Measurements from ENCODE around the gene HSPE1.

GRCh38 chr2:197497326-197497725 is 2.9 kb upstream of the HSPE1 start:
- no peak for TF ChIP-seq CTCF (IDR thresholded peaks at IDR 0.05; ENCODE audit: low read depth, low read length)
- no peak for TF ChIP-seq EZH2phosphoT487 (IDR thresholded peaks at IDR 0.05; ENCODE audit: low read depth)

Data from OCI-LY3 (cell line).